Karpas-422 (cell line): Measurements from ENCODE around the gene C20orf204. TPM values are rescaled to one million over a fixed set of nuclear protein-coding genes. Genes with fewer than 3 reads are reported as not detected.

Experiments used
- DNase-seq: peaks from one replicate; pipeline ENCODE4 v3.0.0-alpha.2; 2015
- H2AFZ ChIP-seq: fragments of 200-600 bp; sonication (generic); 2 replicates; pipeline ENCODE4 v1.6.1; 2014; ENCODE audit warnings: antibody characterized with exemption, low read length, mixed read lengths
- H3K27ac ChIP-seq: fragments of 200-600 bp; sonication (generic); 2 replicates; pipeline ENCODE4 v1.5.1; 2014; ENCODE audit warnings: mild to moderate bottlenecking, low read length, moderate library complexity
- H3K27me3 ChIP-seq: fragments of 200-600 bp; sonication (generic); 2 replicates; pipeline ENCODE4 v1.6.1; 2014; ENCODE audit warnings: low read length, mixed read lengths
- H3K36me3 ChIP-seq: fragments of 200-600 bp; sonication (generic); 2 replicates; pipeline ENCODE4 v1.6.1; 2014; ENCODE audit warnings: low read length, mixed read lengths; ENCODE audit not compliant: insufficient read depth
- H3K4me1 ChIP-seq: fragments of 200-600 bp; sonication (generic); 2 replicates; pipeline ENCODE4 v1.6.1; 2014; ENCODE audit warnings: mild to moderate bottlenecking, low read length, mixed read lengths
- H3K4me2 ChIP-seq: fragments of 200-600 bp; sonication (generic); 2 replicates; pipeline ENCODE4 v1.6.1; 2014; ENCODE audit warnings: low read length, low read depth, mild to moderate bottlenecking; ENCODE audit not compliant: poor library complexity, severe bottlenecking
- H3K4me3 ChIP-seq: fragments of 200-600 bp; sonication (generic); 2 replicates; pipeline ENCODE4 v1.5.1; 2014; ENCODE audit warnings: mild to moderate bottlenecking, antibody characterized with exemption, low read length, mixed read lengths
- H3K79me2 ChIP-seq: fragments of 200-600 bp; sonication (generic); 2 replicates; pipeline ENCODE4 v1.6.1; 2014; ENCODE audit warnings: mild to moderate bottlenecking, low read length, mixed read lengths
- H3K9ac ChIP-seq: fragments of 200-600 bp; sonication (generic); 2 replicates; pipeline ENCODE4 v1.6.0; 2014; ENCODE audit warnings: low read length
- H3K9me2 ChIP-seq: fragments of 200-600 bp; sonication (generic), shearing (Covaris generic); replicated peaks from 2 replicates; pipeline ENCODE4 v1.6.0; 2014; ENCODE audit warnings: mild to moderate bottlenecking, low read length, moderate library complexity; ENCODE audit not compliant: insufficient read depth
- H3K9me3 ChIP-seq: fragments of 300-700, 200-600 bp; sonication (generic); 2 replicates; pipeline ENCODE4 v1.6.1; 2014; ENCODE audit warnings: low read length, mixed read lengths
- H4K20me1 ChIP-seq: fragments of 200-600 bp; sonication (generic); 2 replicates; pipeline ENCODE4 v1.6.1; 2014; ENCODE audit warnings: mild to moderate bottlenecking, antibody characterized with exemption, low read length, low read depth; ENCODE audit not compliant: insufficient read depth
- total RNA-seq: library from RNA; depleted of rRNA; stranded (reverse); fragments of >200 nt; shearing (Covaris generic); gene quantifications from 2 replicates; pipeline ENCODE4 v1.2.3, GENCODE V29; 2014; ENCODE audit warnings: low replicate concordance

Gene C20orf204
- total RNA-seq, 1 experiment from 2014 or later, result 0.45 TPM

- H3K9me2 ChIP-seq, result no peaks in the 10 kb centered on the region
- no peak for DNase-seq
- no peaks in the 10 kb centered on the region for H3K9me3 ChIP-seq
- no peak overlapping the region for H3K4me3 ChIP-seq
- H3K4me2 ChIP-seq, result no peak overlapping the region
- H4K20me1 ChIP-seq, result no peaks in the 10 kb centered on the region
- H3K36me3 ChIP-seq, result no peaks in the 10 kb centered on the region
- no peak overlapping the region for H3K27ac ChIP-seq
- peaks cover 25% of the 10 kb centered on the region for H3K4me1 ChIP-seq
- H3K79me2 ChIP-seq, result no peaks in the 10 kb centered on the region
- H2AFZ ChIP-seq, result no peak overlapping the region
- no peak overlapping the region for H3K9ac ChIP-seq
- no peaks in the 10 kb centered on the region for H3K27me3 ChIP-seq
Observed at GRCh38 chr20:64055893-64056638, 20.1 kb downstream of the C20orf204 start.

- Histone ChIP-seq H2AFZ (no peak overlapping the region), H3K9me2 (no peaks in the 10 kb centered on the region), H3K9me3 (no peaks in the 10 kb centered on the region), H3K9ac (no peak overlapping the region), H3K27ac (no peak overlapping the region), H3K79me2 (no peaks in the 10 kb centered on the region), H3K27me3 (no peaks in the 10 kb centered on the region), H4K20me1 (no peaks in the 10 kb centered on the region), H3K4me3 (no peak overlapping the region), H3K4me2 (no peak overlapping the region), H3K4me1 (peaks cover 25% of the 10 kb centered on the region), H3K36me3 (no peaks in the 10 kb centered on the region)
- DNase-seq, result no peak
Observed at GRCh38 chr20:64056639-64056888, 20.6 kb downstream of the C20orf204 start.

- no peaks in the 10 kb centered on the region for H3K27me3 ChIP-seq
- H3K79me2 ChIP-seq, result no peaks in the 10 kb centered on the region
- no peak overlapping the region for H2AFZ ChIP-seq
- no peaks in the 10 kb centered on the region for H3K9me3 ChIP-seq
- H3K4me2 ChIP-seq, result no peak overlapping the region
- no peak overlapping the region for H3K4me3 ChIP-seq
- H3K36me3 ChIP-seq, result no peaks in the 10 kb centered on the region
- no peak overlapping the region for H3K27ac ChIP-seq
- no peak for DNase-seq
- peaks cover 25% of the 10 kb centered on the region for H3K4me1 ChIP-seq
- H3K9me2 ChIP-seq, result no peaks in the 10 kb centered on the region
- no peaks in the 10 kb centered on the region for H4K20me1 ChIP-seq
- no peak overlapping the region for H3K9ac ChIP-seq
Observed at GRCh38 chr20:64056889-64057627, 21.1 kb downstream of the C20orf204 start.

DNA sequence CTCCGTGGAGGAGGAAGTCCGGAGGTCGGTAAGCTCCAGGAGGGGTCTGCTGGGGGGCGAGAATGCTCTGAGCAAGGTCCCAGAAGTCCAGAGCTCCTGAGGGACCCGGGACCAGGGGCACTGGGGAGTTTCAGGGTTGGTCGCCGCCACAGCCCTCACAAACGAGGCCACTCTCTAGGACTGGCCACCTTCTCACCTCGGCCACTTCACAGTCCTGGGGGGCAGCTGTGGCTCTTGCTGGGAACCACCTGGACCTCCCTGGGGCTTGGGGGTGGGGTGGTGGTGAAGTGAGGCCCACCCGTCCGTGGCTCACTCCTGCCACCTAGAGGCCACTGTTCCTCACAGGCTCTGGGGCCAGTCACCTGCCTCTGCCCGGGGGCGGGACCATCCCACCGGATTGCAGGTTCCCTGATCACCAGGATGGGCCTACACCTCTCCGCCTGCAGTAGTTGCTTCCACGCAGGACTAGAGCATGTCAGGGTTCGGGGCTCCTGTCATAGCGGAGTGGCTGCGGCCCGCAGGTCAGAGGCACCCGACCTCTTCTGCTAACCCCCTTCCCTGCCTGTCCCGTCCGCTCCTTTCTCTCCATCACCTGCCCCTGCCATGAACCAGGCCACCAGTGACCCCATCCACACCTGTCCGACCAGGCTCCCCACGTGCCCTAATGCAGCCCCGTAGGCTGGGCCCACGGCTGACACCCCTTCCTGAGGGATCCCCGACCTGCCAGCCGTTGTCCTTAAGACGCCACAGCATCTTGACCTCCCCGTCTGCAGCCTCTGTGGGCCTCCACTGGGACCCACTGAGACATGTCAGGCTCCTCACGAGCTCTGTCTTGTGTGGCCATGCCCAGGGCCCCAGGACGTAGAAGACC, 21.9 kb downstream of the C20orf204 start:
- Histone ChIP-seq H3K79me2 (no peaks in the 10 kb centered on the region), H3K4me2 (peak overlapping the region; percentile 46), H3K27me3 (no peaks in the 10 kb centered on the region), H3K9me2 (no peaks in the 10 kb centered on the region), H4K20me1 (no peaks in the 10 kb centered on the region), H3K9me3 (no peaks in the 10 kb centered on the region), H2AFZ (no peak overlapping the region; the same call in 1 of the 2 replicates), H3K27ac (no peak overlapping the region), H3K4me3 (peak overlapping the region; percentile 44; the same call in 1 of the 2 replicates), H3K4me1 (peaks cover 31% of the 10 kb centered on the region), H3K9ac (peak overlapping the region; percentile 66), H3K36me3 (no peaks in the 10 kb centered on the region)
- DNase-seq, result peak; percentile 93

- no peak overlapping the region for H3K27ac ChIP-seq
- peak; percentile 67 for DNase-seq
- peak overlapping the region; percentile 66 for H3K9ac ChIP-seq
- no peak overlapping the region; the same call in 1 of the 2 replicates for H2AFZ ChIP-seq
- peak overlapping the region; percentile 46 for H3K4me2 ChIP-seq
- no peaks in the 10 kb centered on the region for H3K36me3 ChIP-seq
- no peaks in the 10 kb centered on the region for H3K9me3 ChIP-seq
- no peaks in the 10 kb centered on the region for H3K9me2 ChIP-seq
- peak overlapping the region; percentile 44; the same call in 1 of the 2 replicates for H3K4me3 ChIP-seq
- H4K20me1 ChIP-seq, result no peaks in the 10 kb centered on the region
- peaks cover 31% of the 10 kb centered on the region for H3K4me1 ChIP-seq
- peaks cover 3% of the 10 kb centered on the region for H3K79me2 ChIP-seq
- no peaks in the 10 kb centered on the region for H3K27me3 ChIP-seq
Observed at GRCh38 chr20:64058536-64058935, 22.6 kb downstream of the C20orf204 start.

DNA sequence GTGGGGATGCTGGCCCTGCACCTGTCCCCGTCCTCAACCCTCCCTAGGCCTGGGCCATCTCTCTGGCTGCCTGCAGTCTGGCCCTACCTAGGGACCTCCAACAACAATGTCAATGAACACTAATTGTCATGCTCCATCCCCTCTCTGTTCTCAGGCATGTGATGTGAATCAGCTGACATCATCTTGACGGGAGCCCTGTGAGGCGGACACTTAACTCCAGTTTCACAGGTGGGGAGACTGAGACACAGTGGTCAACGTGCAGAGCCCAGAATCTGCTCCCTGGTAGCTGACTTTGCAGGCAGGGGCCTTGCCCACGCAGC, 26.3 kb downstream of the C20orf204 start:
- no peak for DNase-seq
- peaks cover 58% of the 10 kb centered on the region for H3K4me1 ChIP-seq
- no peaks in the 10 kb centered on the region for H3K9me2 ChIP-seq
- H4K20me1 ChIP-seq, result no peaks in the 10 kb centered on the region
- no peaks in the 10 kb centered on the region for H3K27me3 ChIP-seq
- peak overlapping the region; percentile 85 for H3K4me3 ChIP-seq
- peak overlapping the region; percentile 91 for H3K4me2 ChIP-seq
- peak overlapping the region; percentile 98 for H3K9ac ChIP-seq
- H3K79me2 ChIP-seq, result peaks cover 17% of the 10 kb centered on the region
- no peaks in the 10 kb centered on the region for H3K9me3 ChIP-seq
- no peak overlapping the region for H3K27ac ChIP-seq
- H3K36me3 ChIP-seq, result no peaks in the 10 kb centered on the region
- H2AFZ ChIP-seq, result 0 out of 2 replicates have a peak overlapping the region, but pooled peaks have one; percentile 81

GRCh38 chr20:64062596-64063388, 26.8 kb downstream of the C20orf204 start, which contains the start of gene TCEA2:
Gene TCEA2 (plus strand): TSS chr20:64063198. CDS start chr20:64063313, 115 bp downstream.
- Histone ChIP-seq H3K4me2 (peak within 1 kb of the TSS; percentile 91), H3K27me3 (no peaks in the 10 kb centered on the region), H3K4me1 (peaks cover 58% of the 10 kb centered on the region), H3K9ac (peak within 1 kb of the TSS; percentile 98), H3K36me3 (no peaks in the 10 kb centered on the region), H3K27ac (peak within 1 kb of the TSS; percentile 97), H4K20me1 (no peaks in the 10 kb centered on the region), H2AFZ (peak within 1 kb of the TSS; percentile 81; the same call in 1 of the 2 replicates), H3K9me2 (no peaks in the 10 kb centered on the region), H3K4me3 (peak within 1 kb of the TSS; percentile 85), H3K9me3 (no peaks in the 10 kb centered on the region), H3K79me2 (peaks cover 17% of the 10 kb centered on the region)
- DNase-seq, result peak; percentile 97
